Measurements from ENCODE around the gene OR4N5.
"Not testable (repeated sequence)": the region's sequence is repeated elsewhere in the genome, so short reads cannot be mapped to it uniquely, and the experiment has no call there.

OR4N5 gene

GRCh38 chr14:20138520-20138919 lies at the start of gene OR4N5:
Gene OR4N5, plus strand, starts transcription at chr14:20138820. Its CDS starts 4,916 bp downstream, at chr14:20143736.
- no peak for DNase-seq

- no peak for DNase-seq
These were observed 46.6 kb upstream of the OR4N5 start for GRCh38 chr14:20092050-20092449.

GRCh38 chr14:20093442-20093841 lies 45.2 kb upstream of the OR4N5 start:
- DNase-seq = no peak

GRCh38 chr14:20098926-20099770 lies 39.5 kb upstream of the OR4N5 start:
- DNase-seq = not testable (repeated sequence)

DNA sequence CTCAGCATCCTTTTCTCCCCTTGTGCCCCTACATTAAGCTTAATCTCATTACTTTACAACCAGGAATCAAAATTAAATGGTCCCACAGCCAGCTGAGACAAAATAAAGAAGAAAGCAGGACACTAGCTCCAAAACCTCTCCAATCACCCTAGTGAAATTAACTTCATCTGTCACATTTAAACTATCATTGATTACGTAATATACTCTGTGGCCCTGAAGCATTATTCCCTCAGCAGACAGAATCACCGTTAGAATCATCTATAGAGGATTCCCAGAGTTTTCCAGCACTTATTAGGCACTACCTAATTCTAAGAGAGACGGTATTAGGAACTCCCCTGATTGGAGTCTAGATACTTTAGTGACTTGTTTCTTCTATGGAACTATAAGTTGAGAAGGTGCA lies 28.2 kb upstream of the OR4N5 start, which contains the start of gene OR4K17:
Gene OR4K17 (plus strand): TSS at position 302 of the 400 bp plus-strand sequence. CDS start 6,761 bp downstream, outside the sequence.
- no peak for DNase-seq

DNA sequence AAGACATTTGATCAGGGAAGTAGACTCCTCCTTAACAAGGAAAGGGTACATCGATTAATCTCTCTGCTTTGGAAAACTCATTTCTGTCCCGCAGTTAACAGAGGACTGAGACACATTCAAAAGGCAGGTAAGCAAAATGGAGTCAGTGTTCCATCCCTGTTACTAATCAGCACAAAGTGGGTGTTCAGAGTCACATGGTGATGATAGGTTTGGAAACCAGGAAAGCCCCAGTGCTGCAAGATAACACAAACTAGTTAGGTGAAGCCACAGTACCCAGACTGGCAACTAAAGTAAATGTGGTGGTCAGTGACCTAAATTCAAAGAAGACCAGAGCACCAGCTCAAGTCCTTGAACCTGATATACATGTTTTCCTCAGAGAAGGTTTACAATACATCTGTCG lies 26.3 kb upstream of the OR4N5 start:
- no peak for DNase-seq

DNA sequence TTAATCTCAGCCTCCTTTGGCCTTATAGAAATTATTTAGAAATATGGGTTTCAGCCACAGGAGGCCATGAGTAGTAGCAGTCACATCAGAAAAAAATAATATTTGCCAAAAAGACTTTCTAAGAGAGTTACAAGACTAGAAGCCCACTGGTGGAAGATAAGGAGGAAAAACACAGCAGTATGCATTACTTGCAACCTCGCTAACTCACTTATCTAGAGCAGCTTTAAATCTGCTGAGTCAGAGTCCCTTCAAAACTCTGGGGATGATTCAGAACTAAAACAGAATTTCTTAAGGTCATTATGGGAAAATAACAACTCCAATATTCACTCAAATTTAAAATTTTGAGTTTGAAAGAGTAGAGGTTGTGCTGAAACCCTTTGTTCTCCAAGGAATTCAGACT lies 21.9 kb upstream of the OR4N5 start:
- no peak for DNase-seq

DNA sequence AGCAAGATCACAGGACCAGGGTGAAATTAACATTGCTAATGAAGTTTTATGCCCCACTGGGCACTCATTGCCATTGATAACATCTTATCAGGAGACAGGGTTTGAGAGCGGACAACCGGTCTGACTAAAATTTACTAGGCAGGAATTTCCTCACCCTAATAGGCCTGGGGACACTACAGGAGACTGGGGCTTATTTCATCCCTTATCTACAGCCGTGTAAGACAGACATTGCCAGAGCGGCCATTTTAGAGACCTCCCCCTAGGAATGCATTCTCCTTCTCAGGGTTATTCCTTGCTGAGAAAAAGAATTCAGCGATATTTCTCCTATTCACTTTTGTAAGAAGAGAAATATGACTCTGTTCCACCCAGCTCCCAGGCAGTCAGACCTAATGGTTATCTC lies 19.8 kb upstream of the OR4N5 start:
- no peak for DNase-seq

- no peak for DNase-seq
These were observed 5.3 kb downstream of the OR4N5 start for GRCh38 chr14:20143911-20144310.

DNA sequence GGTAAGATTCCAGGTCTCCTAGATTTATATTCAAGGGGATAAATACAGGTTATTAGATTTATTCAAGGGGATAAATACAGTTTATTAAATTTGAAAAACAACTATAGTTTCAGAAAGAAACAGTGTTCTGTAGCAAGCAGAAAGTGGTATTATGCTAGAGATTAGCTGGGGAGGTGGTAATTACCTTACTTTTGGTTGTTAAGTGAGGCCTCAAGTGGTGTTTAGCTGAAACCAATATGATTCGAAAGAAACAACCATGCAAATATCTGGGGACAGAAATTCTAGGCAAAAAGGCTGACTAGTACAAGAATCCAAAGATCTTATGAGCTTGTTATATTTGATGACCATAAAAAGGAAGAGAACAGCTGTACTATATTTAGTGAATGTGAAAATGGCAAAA lies 6.2 kb downstream of the OR4N5 start:
- no peak for DNase-seq

GRCh38 chr14:20164462-20164861 lies 25.8 kb downstream of the OR4N5 start:
- no peak for DNase-seq

DNA sequence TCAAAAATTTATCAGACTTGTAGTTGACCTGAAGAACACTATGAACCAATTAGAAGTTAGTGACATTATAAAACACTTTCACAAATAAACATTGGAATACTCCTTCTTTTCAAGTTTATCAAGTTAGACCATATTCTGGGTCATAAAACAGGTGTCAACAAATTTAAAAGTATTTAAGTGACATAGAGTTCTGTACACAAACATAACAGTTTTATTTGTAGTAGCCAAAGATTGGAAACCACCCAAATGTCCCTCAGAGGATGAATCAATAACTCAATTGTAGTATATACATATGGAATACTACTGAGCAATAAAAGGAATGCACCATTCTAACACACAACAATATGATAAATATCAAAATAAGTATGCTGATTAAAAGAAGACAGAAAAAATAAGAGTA lies 28.5 kb downstream of the OR4N5 start:
- DNase-seq = no peak

DNA sequence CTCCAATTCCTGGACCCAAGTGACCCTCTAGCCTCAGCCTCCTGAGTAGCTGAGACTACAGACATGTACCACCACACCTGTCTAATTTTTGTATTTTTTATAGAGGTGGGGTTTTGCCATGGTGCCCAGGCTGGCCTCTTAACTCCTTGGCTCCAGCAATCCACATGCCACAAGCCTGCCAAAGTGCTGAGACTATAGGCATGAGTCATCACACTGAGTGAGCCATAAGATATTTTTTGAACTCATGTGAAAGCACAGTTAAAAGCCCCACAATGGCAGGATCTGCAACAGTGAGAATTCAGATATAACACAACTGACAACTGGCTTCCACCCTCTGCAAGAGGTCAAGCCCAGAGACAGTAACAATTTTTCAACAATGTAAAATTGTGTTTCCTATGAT lies 31.2 kb downstream of the OR4N5 start:
- DNase-seq = not testable (repeated sequence)

DNA sequence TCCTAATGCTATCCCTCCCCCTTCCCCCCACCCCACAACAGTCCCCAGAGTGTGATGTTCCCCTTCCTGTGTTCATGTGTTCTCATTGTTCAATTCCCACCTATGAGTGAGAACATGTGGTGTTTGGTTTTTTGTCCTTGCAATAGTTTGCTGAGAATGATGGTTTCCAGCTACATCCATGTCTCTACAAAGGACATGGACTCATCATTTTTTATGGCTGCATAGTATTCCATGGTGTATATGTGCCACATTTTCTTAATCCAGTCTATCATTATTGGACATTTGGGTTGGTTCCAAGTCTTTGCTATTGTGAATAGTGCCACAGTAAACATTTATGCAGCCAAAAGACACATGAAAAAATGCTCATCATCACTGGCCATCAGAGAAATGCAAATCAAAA lies 35.6 kb downstream of the OR4N5 start:
- not testable (repeated sequence) for DNase-seq

DNA sequence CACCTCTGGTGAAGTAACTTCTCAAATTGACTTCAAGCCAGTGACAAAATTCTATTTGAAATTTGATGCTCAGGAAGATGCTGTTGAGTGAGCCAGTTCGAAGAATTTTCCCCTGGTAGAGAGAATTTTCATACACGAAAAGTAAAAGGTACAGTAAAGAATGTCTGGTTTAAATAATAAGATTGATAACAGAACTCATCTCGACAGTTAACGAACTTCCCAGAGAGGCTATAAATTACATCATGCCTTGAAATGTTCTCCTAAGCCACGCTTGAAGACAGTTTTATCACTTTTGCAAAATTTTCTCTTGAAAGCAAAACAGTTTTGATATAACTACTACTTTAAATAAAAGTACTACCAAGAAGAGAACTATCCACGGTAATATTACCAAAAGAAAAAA lies 37.7 kb downstream of the OR4N5 start:
- no peak for DNase-seq

DNA sequence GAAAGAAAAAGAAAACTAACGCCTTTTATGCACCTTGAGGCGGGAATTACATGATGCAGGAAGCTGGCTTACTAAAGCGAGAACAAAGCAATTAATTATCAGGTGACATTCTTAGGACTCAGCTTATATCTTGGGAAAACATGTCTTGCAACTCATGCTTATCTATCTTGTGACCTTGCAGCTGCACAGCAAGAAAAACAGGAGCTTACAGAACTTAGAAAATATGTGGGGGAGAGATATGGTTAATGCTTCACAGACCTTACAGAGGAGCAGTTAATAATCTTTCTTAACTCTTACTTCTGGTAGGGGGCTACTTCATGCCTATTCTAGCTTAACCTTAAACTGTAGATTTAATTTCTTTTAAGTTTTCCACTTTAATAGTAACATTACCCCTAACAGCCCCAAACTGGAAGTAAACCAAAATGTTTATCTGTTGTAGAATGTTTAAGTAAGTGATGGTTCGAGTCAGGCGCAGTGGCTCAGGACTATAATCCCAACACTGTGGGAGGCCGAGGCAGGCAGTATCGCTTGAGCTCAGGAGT lies 38.9 kb downstream of the OR4N5 start:
- no peak for DNase-seq

GRCh38 chr14:20179218-20179617 lies 40.6 kb downstream of the OR4N5 start:
- DNase-seq = no peak

DNA sequence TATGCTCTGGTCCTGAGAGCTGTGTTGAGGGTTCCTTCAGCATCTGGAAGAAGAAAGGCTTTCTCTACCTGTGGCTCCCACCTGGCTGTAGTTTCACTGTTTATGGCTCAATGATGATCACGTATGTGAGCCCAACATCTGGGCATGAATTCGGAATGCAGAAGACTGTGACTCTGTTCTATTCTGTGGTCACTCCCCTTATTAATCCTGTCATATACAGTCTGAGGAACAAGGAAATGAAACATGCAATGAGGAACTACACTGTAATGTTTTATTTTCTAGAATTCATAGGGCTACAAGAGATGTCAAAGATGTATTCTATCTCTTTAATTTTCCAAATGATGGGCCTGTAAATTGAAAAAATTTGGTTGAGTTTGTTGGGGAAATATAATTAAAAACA lies 41.3 kb downstream of the OR4N5 start:
- no peak for DNase-seq

DNA sequence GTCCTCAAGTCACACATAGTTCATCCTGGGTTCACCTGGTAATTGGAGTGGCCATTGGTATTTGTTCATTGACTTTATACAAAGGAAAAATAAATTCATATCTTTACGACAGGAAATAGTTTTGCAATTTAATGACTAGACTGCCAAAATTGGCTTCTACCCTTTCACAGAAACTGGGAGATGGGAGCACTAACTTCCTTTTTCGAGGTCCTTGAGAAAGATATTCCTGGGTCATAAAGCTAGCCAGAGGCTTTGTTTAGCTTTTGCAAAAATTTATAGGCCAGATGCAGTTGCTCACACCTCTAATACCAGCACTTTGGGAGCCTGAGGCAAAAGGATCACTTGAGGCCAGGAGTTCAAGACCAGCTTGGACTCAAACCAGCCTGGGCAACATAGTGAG lies 41.9 kb downstream of the OR4N5 start:
- DNase-seq = no peak

DNA sequence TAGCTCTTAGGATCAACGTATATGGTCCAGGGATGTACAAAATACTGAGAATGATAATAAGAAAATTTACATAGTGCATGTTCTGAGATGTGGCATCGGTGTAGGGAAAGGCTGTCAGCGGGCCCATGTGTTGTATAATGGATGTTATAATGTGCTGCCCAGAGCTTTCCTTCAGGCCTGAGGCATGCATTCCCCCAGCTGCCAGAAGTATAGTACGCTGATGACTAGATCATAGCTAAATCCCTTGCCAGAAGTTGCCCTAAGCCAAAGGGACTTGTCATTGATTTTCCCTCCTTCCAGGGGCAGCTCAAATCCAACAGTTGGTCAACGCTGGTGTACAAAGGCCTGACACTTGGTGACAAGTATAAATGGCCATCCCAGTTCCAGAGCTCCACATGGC lies 45.6 kb downstream of the OR4N5 start:
- DNase-seq = no peak

DNA sequence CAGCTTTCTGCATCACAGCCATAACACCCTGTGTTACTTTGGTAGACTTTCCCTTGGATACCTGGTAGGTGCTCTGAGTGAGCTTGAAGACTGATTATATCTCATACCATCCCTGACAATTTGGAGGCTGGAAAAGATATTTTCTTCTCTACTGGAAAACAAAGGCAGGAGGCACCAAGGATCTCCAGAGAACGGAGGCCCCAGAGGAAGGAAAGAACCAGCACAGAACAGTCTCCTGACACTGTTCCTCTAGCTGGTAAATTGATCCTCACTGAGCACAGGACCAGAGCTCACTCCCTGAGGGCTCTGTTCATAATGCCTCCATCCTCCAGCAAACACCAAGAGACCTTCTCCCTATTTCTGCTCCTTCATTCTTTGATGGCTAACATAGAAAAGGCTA lies 52.0 kb downstream of the OR4N5 start, which contains the start of gene OR11G2:
Gene OR11G2 (plus strand): TSS at position 301 of the 400 bp plus-strand sequence. CDS start 6,542 bp downstream, outside the sequence.
- no peak for DNase-seq

- no peak for DNase-seq
These were observed 52.8 kb downstream of the OR4N5 start for GRCh38 chr14:20191396-20191795.

DNA sequence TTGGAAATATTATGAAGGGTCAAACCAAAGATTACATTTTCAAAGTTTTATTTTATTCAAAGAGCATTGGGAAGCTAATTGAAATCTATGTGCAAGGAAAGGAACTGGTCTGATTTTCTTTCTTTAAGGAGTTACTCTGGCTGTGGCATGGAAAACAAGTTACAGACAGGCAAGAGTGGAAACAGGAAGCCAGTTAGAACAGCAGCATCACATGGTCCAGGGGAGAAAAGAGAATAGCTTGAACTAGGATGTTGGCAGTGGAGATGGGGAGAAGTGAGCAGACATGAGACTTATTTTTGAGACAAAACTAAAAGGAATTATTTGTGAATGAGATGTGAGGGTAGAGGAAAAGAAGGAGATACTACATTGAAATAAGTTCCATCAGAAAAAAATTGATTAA lies 55.5 kb downstream of the OR4N5 start:
- DNase-seq = no peak

Measured in COR-L47 (cell line).